NB4 (cell line): ENCODE measurements around the gene GPAM.

Experiments
- POLR2A ChIP-seq: IDR thresholded peaks from 2 replicates; pipeline ENCODE4 v1.6.1; 2011; ENCODE audit warnings: mild to moderate bottlenecking; ENCODE audit not compliant: insufficient read length; ENCODE audit errors: extremely low read depth
- TF ChIP-seq, protein P1 (sequence below): IDR thresholded peaks from one replicate; pipeline ENCODE4 v1.5.1; 2012; ENCODE audit warnings: low read depth, low read length
- TF ChIP-seq, protein P2 (sequence below): IDR thresholded peaks from 2 replicates; pipeline ENCODE4 v1.6.1; 2011; ENCODE audit warnings: low read depth, low read length

DNA sequence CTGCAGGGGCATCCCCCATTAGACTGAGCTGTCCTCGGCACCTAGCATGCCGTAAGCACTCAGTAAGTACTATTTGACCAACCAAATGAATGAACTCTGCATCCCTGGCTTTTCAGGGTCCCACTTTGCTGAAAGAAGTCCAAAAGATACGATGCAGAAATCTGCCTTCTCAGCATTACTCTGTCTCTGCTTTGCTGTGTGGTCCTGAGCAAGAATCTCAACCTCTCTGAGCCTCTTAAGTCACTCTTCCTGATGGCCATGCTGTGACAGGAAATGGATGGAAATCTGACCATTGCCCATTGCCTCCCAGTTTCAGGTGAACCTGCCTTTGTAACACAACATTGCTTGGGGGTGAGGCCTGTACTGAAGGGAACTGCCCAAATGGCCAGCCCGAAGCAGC is 48.0 kb downstream of the GPAM start:
- TF ChIP-seq, protein P1, sequence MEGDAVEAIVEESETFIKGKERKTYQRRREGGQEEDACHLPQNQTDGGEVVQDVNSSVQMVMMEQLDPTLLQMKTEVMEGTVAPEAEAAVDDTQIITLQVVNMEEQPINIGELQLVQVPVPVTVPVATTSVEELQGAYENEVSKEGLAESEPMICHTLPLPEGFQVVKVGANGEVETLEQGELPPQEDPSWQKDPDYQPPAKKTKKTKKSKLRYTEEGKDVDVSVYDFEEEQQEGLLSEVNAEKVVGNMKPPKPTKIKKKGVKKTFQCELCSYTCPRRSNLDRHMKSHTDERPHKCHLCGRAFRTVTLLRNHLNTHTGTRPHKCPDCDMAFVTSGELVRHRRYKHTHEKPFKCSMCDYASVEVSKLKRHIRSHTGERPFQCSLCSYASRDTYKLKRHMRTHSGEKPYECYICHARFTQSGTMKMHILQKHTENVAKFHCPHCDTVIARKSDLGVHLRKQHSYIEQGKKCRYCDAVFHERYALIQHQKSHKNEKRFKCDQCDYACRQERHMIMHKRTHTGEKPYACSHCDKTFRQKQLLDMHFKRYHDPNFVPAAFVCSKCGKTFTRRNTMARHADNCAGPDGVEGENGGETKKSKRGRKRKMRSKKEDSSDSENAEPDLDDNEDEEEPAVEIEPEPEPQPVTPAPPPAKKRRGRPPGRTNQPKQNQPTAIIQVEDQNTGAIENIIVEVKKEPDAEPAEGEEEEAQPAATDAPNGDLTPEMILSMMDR = no peak
- TF ChIP-seq, protein P2, sequence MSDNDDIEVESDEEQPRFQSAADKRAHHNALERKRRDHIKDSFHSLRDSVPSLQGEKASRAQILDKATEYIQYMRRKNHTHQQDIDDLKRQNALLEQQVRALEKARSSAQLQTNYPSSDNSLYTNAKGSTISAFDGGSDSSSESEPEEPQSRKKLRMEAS = no peak
- no peak for TF ChIP-seq POLR2A
